H9 (cell line): ENCODE results near the gene SNX30. TPM values are rescaled to one million over a fixed set of nuclear protein-coding genes. Genes with fewer than 3 reads are reported as not detected.

Source experiments
- DNase-seq: peaks from one replicate; pipeline ENCODE4 v3.0.0-alpha.2; 2017
- H2AFZ ChIP-seq: one replicate; pipeline ENCODE4 v1.6.1; 2013; ENCODE audit warnings: mild to moderate bottlenecking, low read length, control low read depth, moderate library complexity
- H2AK5ac ChIP-seq: 2 replicates; pipeline ENCODE4 v1.6.1; 2013; ENCODE audit warnings: low read length, control low read depth, mixed read lengths; ENCODE audit not compliant: insufficient read length
- H2BK120ac ChIP-seq: one replicate; pipeline ENCODE4 v1.6.1; 2013; ENCODE audit warnings: low read depth, mild to moderate bottlenecking, low read length, control low read depth, inconsistent platforms; ENCODE audit not compliant: poor library complexity, severe bottlenecking
- H2BK12ac ChIP-seq: 2 replicates; pipeline ENCODE4 v1.6.1; 2013; ENCODE audit warnings: low read length, control low read depth, mixed read lengths, low read depth; ENCODE audit not compliant: insufficient read length
- H2BK15ac ChIP-seq: 2 replicates; pipeline ENCODE4 v1.6.1; 2013; ENCODE audit warnings: low read depth, low read length, control low read depth
- H2BK20ac ChIP-seq: one replicate; pipeline ENCODE4 v1.6.1; 2013; ENCODE audit warnings: low read depth, mild to moderate bottlenecking, low read length, control low read depth, inconsistent platforms; ENCODE audit not compliant: poor library complexity, severe bottlenecking
- H2BK5ac ChIP-seq: 2 replicates; pipeline ENCODE4 v1.6.1; 2013; ENCODE audit warnings: low read length, control low read depth, mixed read lengths; ENCODE audit not compliant: insufficient read length
- H3K14ac ChIP-seq: 2 replicates; pipeline ENCODE4 v1.6.1; 2013; ENCODE audit warnings: low read length, control low read depth; ENCODE audit not compliant: insufficient read depth
- H3K18ac ChIP-seq: 2 replicates; pipeline ENCODE4 v1.6.1; 2013; ENCODE audit warnings: low read depth, mild to moderate bottlenecking, mixed read lengths, low read length, control low read depth; ENCODE audit not compliant: insufficient read length
- H3K23ac ChIP-seq: 2 replicates; pipeline ENCODE4 v1.6.1; 2013; ENCODE audit warnings: low read length, control low read depth, mixed read lengths, low read depth; ENCODE audit not compliant: insufficient read length
- H3K23me2 ChIP-seq: 2 replicates; pipeline ENCODE4 v1.6.1; 2013; ENCODE audit warnings: low read depth, mild to moderate bottlenecking, mixed read lengths, low read length, control low read depth; ENCODE audit not compliant: insufficient read length, poor library complexity, severe bottlenecking
- H3K27ac ChIP-seq: 2 replicates; pipeline ENCODE4 v1.5.1; 2013; ENCODE audit warnings: low read length, control low read depth, mixed read lengths, low read depth; ENCODE audit not compliant: insufficient read length
- H3K27me3 ChIP-seq: 2 replicates; pipeline ENCODE4 v1.6.1; 2013; ENCODE audit warnings: low read length, control low read depth, inconsistent platforms; ENCODE audit not compliant: insufficient read depth
- H3K4ac ChIP-seq: 2 replicates; pipeline ENCODE4 v1.6.1; 2013; ENCODE audit warnings: low read depth, mild to moderate bottlenecking, control low read depth, inconsistent platforms, low read length, moderate library complexity
- H3K4me1 ChIP-seq: 2 replicates; pipeline ENCODE4 v1.6.1; 2013; ENCODE audit warnings: low read length, control low read depth, inconsistent platforms; ENCODE audit not compliant: insufficient read depth
- H3K4me2 ChIP-seq: 2 replicates; pipeline ENCODE4 v1.6.1; 2013; ENCODE audit warnings: low read length, control low read depth, mixed read lengths; ENCODE audit not compliant: insufficient read length, insufficient read depth
- H3K56ac ChIP-seq: 2 replicates; pipeline ENCODE4 v1.6.1; 2013; ENCODE audit warnings: low read depth, mild to moderate bottlenecking, mixed read lengths, low read length, control low read depth; ENCODE audit not compliant: insufficient read length
- H3K79me1 ChIP-seq: 2 replicates; pipeline ENCODE4 v1.6.1; 2013; ENCODE audit warnings: low read depth, mild to moderate bottlenecking, moderate library complexity, low read length, control low read depth, inconsistent platforms; ENCODE audit not compliant: insufficient read depth, poor library complexity, severe bottlenecking
- H3K79me2 ChIP-seq: 2 replicates; pipeline ENCODE4 v1.6.1; 2013; ENCODE audit warnings: low read length, control low read depth, inconsistent platforms; ENCODE audit not compliant: insufficient read depth
- H3K9ac ChIP-seq: 2 replicates; pipeline ENCODE4 v1.6.1; 2013; ENCODE audit warnings: low read length, control low read depth, mixed read lengths; ENCODE audit not compliant: insufficient read length; ENCODE audit errors: extremely low read depth
- H3K9me3 ChIP-seq: one replicate; pipeline ENCODE4 v1.6.1; 2013; ENCODE audit warnings: low read depth, low read length, inconsistent platforms; ENCODE audit not compliant: control insufficient read depth
- H3T11ph ChIP-seq: one replicate; pipeline ENCODE4 v1.6.1; 2013; ENCODE audit warnings: mild to moderate bottlenecking, low read length, control low read depth, inconsistent platforms
- H4K20me1 ChIP-seq: one replicate; pipeline ENCODE4 v1.6.1; 2013; ENCODE audit not compliant: control insufficient read depth, insufficient read length, insufficient read depth
- H4K5ac ChIP-seq: 2 replicates; pipeline ENCODE4 v1.6.1; 2013; ENCODE audit warnings: low read depth, mild to moderate bottlenecking, mixed read lengths, low read length, control low read depth; ENCODE audit not compliant: insufficient read length
- H4K8ac ChIP-seq: replicated peaks from 2 replicates; pipeline ENCODE4 v1.6.1; 2013; ENCODE audit warnings: low read length, control low read depth, mixed read lengths, low read depth; ENCODE audit not compliant: insufficient read length
- H4K91ac ChIP-seq: 2 replicates; pipeline ENCODE4 v1.6.1; 2013; ENCODE audit warnings: low read depth, mild to moderate bottlenecking, moderate library complexity, mixed read lengths, low read length, control low read depth; ENCODE audit not compliant: insufficient read length
- H3K27ac Mint-ChIP-seq, 3 experiments: 2 replicates in 2 of 3; 3 replicates in 1 of 3; pipeline ENCODE4 v1.8.0; 2020 to 2021; ENCODE audit warnings: mixed read lengths in 3 of 3, mild to moderate bottlenecking in 1 of 3, moderate library complexity in 1 of 3
- H3K27me3 Mint-ChIP-seq: 2 replicates; pipeline ENCODE4 v1.8.0; 2021; ENCODE audit warnings: low read depth, mild to moderate bottlenecking, moderate library complexity, mixed read lengths
- H3K36me3 Mint-ChIP-seq, 3 experiments: 2 replicates in 2 of 3; 3 replicates in 1 of 3; pipeline ENCODE4 v1.8.0; 2020 to 2021; ENCODE audit warnings: low read depth in 3 of 3, mixed read lengths in 3 of 3; ENCODE audit not compliant: insufficient read depth in 1 of 3
- H3K4me1 Mint-ChIP-seq, 2 experiments: 2 replicates each; pipeline ENCODE4 v1.8.0; 2020; ENCODE audit warnings: mixed read lengths in 2 of 2
- H3K4me3 Mint-ChIP-seq, 2 experiments: 2 replicates in 1 of 2; 3 replicates in 1 of 2; pipeline ENCODE4 v1.8.0; 2020 to 2021; ENCODE audit warnings: mild to moderate bottlenecking in 2 of 2, mixed read lengths in 2 of 2, moderate library complexity in 1 of 2
- H3K9me3 Mint-ChIP-seq, 2 experiments: 2 replicates in 1 of 2; 3 replicates in 1 of 2; pipeline ENCODE4 v1.8.0; 2020; ENCODE audit warnings: mild to moderate bottlenecking in 2 of 2, mixed read lengths in 2 of 2, moderate library complexity in 1 of 2
- CTCF ChIP-seq: fragments of 200-600 bp; sonication (generic); conservative IDR thresholded peaks from 3 replicates; pipeline ENCODE4 v1.8.0; 2021; ENCODE audit warnings: antibody characterized with exemption, mild to moderate bottlenecking
- WGBS: extraction: QIAGEN DNeasy Blood & Tissue Kit; methylation state at CpG from one replicate; pipeline ENCODE4 v1.1.7; 2013; ENCODE audit warnings: missing lambda C conversion rate, low lambda C conversion rate, mixed read lengths; ENCODE audit not compliant: insufficient read length; ENCODE audit errors: extremely low coverage; 5-methylcytosine and 5-hydroxymethylcytosine counted together
- total RNA-seq: library from RNA; stranded (reverse); gene quantifications from 2 replicates; pipeline ENCODE4 v1.2.1, GENCODE V29; 2021

SNX30 gene
- total RNA-seq, 1 experiment from 2014 or later, result 10.3 TPM

- H2AFZ ChIP-seq, result no peak overlapping the region
- no peak overlapping the region for H3K18ac ChIP-seq
- H3K27me3 Mint-ChIP-seq, result peaks cover 8% of the 10 kb centered on the region
- 0 out of 2 replicates have a peak, but pooled peaks cover 1% of the 10 kb centered on the region for H3K27me3 ChIP-seq
- H3K27ac Mint-ChIP-seq, result no peak overlapping the region
- H3K36me3 Mint-ChIP-seq, result no peaks in the 10 kb centered on the region
- H3K23ac ChIP-seq, result no peak overlapping the region
- peaks cover 24 to 25% of the 10 kb centered on the region in 2 experiments for H3K4me1 Mint-ChIP-seq
- H4K5ac ChIP-seq, result no peak overlapping the region
- H4K20me1 ChIP-seq, result no peaks in the 10 kb centered on the region
- H2BK5ac ChIP-seq, result no peak overlapping the region
- H3K56ac ChIP-seq, result no peak overlapping the region
- H2BK120ac ChIP-seq, result no peak overlapping the region
- H3K79me1 ChIP-seq, result no peaks in the 10 kb centered on the region
- no peak overlapping the region for H3K9ac ChIP-seq
- no peaks in the 10 kb centered on the region; a peak in 1 of 5 replicates for H3K9me3 Mint-ChIP-seq
- no peaks in the 10 kb centered on the region for H3K9me3 ChIP-seq
- no peak overlapping the region for H3K27ac ChIP-seq
- peaks cover 14% of the 10 kb centered on the region for H3K23me2 ChIP-seq
- no peak for DNase-seq
- H3K79me2 ChIP-seq, result no peaks in the 10 kb centered on the region
- TF ChIP-seq CTCF, result no peak
- H2BK12ac ChIP-seq, result no peak overlapping the region
- H3T11ph ChIP-seq, result no peak overlapping the region
- H4K8ac ChIP-seq, result no peak overlapping the region
- no peak overlapping the region for H2AK5ac ChIP-seq
- H3K4me3 Mint-ChIP-seq, result no peak overlapping the region
- no peak overlapping the region for H4K91ac ChIP-seq
- no peak overlapping the region for H3K4me2 ChIP-seq
- no peak overlapping the region for H3K4ac ChIP-seq
- no peak overlapping the region for H2BK20ac ChIP-seq
- no peak overlapping the region for H3K14ac ChIP-seq
- no CpG with 5 or more reads among the region's 7 CpGs for WGBS
- H2BK15ac ChIP-seq, result no peak overlapping the region
- peaks cover 7% of the 10 kb centered on the region; the same call in 1 of the 2 replicates for H3K4me1 ChIP-seq
Observed at GRCh38 chr9:112747094-112747493, 3.5 kb upstream of the SNX30 start.
